HepG2 (cell line): ENCODE data around the gene FGGY. TPM values are rescaled to one million over a fixed set of nuclear protein-coding genes. Genes with fewer than 3 reads are reported as not detected.

Source experiments
- ATF1 ChIP-seq: IDR thresholded peaks from 2 replicates; pipeline ENCODE4 v1.6.1; 2016; ENCODE audit warnings: mild to moderate bottlenecking, control low read depth
- BRCA1 ChIP-seq: sonication (generic); formaldehyde crosslinking; IDR thresholded peaks from 2 replicates; pipeline ENCODE4 v1.4.0; 2020; ENCODE audit warnings: missing genetic modification reagents
- CREB1 ChIP-seq, 2 experiments: fragments of 450-650 bp in 1 of 2; IDR thresholded peaks; 2 replicates each; pipeline ENCODE4 v1.6.1; 2016 to 2017; ENCODE audit warnings: control low read depth in 1 of 2, mild to moderate bottlenecking in 1 of 2, missing compliant biosample characterization in 1 of 2, missing genetic modification characterization in 1 of 2
- HNRNPL ChIP-seq: fragments of 200-400 bp; formaldehyde crosslinking; IDR thresholded peaks from 2 replicates; pipeline ENCODE4 v1.6.1; 2017; ENCODE audit warnings: mild to moderate bottlenecking, low read depth, low read length
- PAWR ChIP-seq: sonication (generic); formaldehyde crosslinking; IDR thresholded peaks from 2 replicates; pipeline ENCODE4 v1.4.0; 2020; ENCODE audit warnings: missing genetic modification reagents, mild to moderate bottlenecking, borderline replicate concordance
- PITX1 ChIP-seq: sonication (generic); formaldehyde crosslinking; IDR thresholded peaks from 2 replicates; pipeline ENCODE4 v1.5.1; 2020; ENCODE audit warnings: mild to moderate bottlenecking, missing genetic modification reagents
- POLR2G ChIP-seq: fragments of 200-400 bp; formaldehyde crosslinking; IDR thresholded peaks from 2 replicates; pipeline ENCODE4 v1.6.1; 2018; ENCODE audit warnings: mild to moderate bottlenecking, low read depth, low read length, moderate library complexity
- RAD51 ChIP-seq: fragments of 450-650 bp; IDR thresholded peaks from 2 replicates; pipeline ENCODE4 v1.6.1; 2016; ENCODE audit warnings: borderline replicate concordance
- RARA ChIP-seq: IDR thresholded peaks from 2 replicates; pipeline ENCODE4 v1.6.1; 2016; ENCODE audit warnings: missing genetic modification reagents, missing compliant biosample characterization
- RFXAP ChIP-seq: sonication (generic); formaldehyde crosslinking; IDR thresholded peaks from 2 replicates; pipeline ENCODE4 v1.4.0; 2020; ENCODE audit warnings: missing genetic modification reagents, borderline replicate concordance
- SP5 ChIP-seq: IDR thresholded peaks from 2 replicates; pipeline ENCODE4 v1.6.1; 2016; ENCODE audit warnings: low read depth, borderline replicate concordance
- TBL1XR1 ChIP-seq: fragments of 150-350 bp; IDR thresholded peaks from 2 replicates; pipeline ENCODE4 v1.6.1; 2014; ENCODE audit warnings: borderline replicate concordance, low read length; ENCODE audit not compliant: partially characterized antibody
- TOE1 ChIP-seq: sonication (generic); formaldehyde crosslinking; IDR thresholded peaks from 2 replicates; pipeline ENCODE4 v1.4.0; 2020; ENCODE audit warnings: mild to moderate bottlenecking, missing genetic modification reagents
- ZFP90 ChIP-seq: sonication (generic); formaldehyde crosslinking; IDR thresholded peaks from 2 replicates; pipeline ENCODE4 v1.8.0; 2022; ENCODE audit warnings: missing genetic modification reagents, mild to moderate bottlenecking, inconsistent platforms, borderline replicate concordance
- ZNF292 ChIP-seq: sonication (generic); formaldehyde crosslinking; IDR thresholded peaks from 2 replicates; pipeline ENCODE4 v1.8.1; 2022; ENCODE audit warnings: mild to moderate bottlenecking, low read depth, missing genetic modification reagents, borderline replicate concordance
- ZNF329 ChIP-seq: sonication (generic); formaldehyde crosslinking; IDR thresholded peaks from 2 replicates; pipeline ENCODE4 v1.9.0; 2021; ENCODE audit warnings: low read depth, mild to moderate bottlenecking, missing genetic modification reagents
- ZSCAN22 ChIP-seq: sonication (generic); formaldehyde crosslinking; IDR thresholded peaks from 2 replicates; pipeline ENCODE4 v1.4.0; 2020; ENCODE audit warnings: mild to moderate bottlenecking, missing genetic modification reagents
- polyA plus RNA-seq, 8 experiments: library from polyadenylated mRNA; depleted of rRNA in 3 of 8; stranded (reverse) in 7 of 8; unstranded in 1 of 8; fragments of >200 nt; fragmentation: Illumina TruSeq in 4 of 8; extraction: Trizol in 4 of 8; gene quantifications; 2 replicates each; pipeline versions ENCODE4 v1.2.1 to v1.2.3, GENCODE V29; 2011 to 2016; ENCODE audit warnings: low read depth in 4 of 8, missing spikeins in 1 of 8, mixed read lengths in 1 of 8; ENCODE audit not compliant: insufficient read depth in 1 of 8
- total RNA-seq, 5 experiments: library from RNA; depleted of rRNA; stranded (reverse); fragments of >200 nt; fragmentation: Illumina TruSeq; extraction: Trizol; gene quantifications; 2 replicates each; pipeline ENCODE4 v1.2.3, GENCODE V29; 2016; ENCODE audit warnings: low read depth in 1 of 5
- TF ChIP-seq, protein P1 (sequence below): IDR thresholded peaks from 2 replicates; pipeline ENCODE4 v1.6.1; 2016; ENCODE audit warnings: missing genetic modification reagents, missing compliant biosample characterization
- TF ChIP-seq, protein P2 (sequence below): IDR thresholded peaks from 2 replicates; pipeline ENCODE4 v1.6.1; 2016; ENCODE audit warnings: low read depth, missing genetic modification reagents, missing compliant biosample characterization
- TF ChIP-seq, protein P3 (sequence below): sonication (generic); formaldehyde crosslinking; IDR thresholded peaks from 2 replicates; pipeline ENCODE4 v1.4.0; 2020; ENCODE audit warnings: missing genetic modification reagents
- TF ChIP-seq, protein P4 (sequence below): IDR thresholded peaks from 2 replicates; pipeline ENCODE4 v1.6.1; 2016; ENCODE audit warnings: missing compliant biosample characterization, missing genetic modification reagents, borderline replicate concordance

FGGY gene
- total and polyA plus RNA-seq, 2 of the 13 experiments (the other 11 are each of a cell fraction or from before 2014, with no cell fraction given), result 15.7 to 27.5 TPM

DNA sequence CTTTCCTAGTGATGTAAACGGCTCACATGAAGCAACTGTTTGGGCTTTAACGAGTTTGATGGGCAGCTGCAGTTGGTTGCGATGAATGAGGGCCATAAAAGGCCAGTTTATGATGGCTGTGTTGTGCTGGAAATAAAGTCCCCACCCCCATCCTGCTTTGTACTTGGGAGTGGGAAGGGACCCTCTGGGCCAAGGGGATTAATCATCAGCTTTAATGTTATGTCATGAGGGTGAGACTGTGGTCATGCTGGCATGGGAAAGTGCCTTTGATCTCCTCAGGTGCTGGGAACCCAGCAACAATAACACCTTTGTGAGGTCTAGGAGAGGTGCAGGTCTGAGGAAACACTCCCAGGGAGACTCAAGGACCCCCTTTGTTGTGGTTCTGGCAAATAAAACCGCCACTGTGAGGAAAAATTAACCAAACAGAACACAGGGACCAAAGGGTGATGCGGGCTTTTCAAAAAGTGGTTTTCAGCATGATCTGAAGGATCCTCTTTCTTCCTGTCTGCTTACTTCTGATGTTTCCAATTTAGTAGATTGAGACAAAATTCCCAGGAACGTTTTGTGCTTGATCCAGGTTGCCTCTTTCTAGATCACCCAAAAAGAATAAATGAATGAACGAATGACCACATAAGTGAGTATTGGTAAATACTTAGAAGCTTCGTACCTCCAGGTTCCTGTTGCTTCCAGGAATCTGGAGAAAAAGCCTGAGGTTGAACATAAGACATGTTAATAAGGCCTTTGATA, 260.1 kb downstream of the FGGY start (continued):
- TF ChIP-seq ATF1 (CRISPR knock-in tag) (peak; percentile 83), RAD51 (no peak), TOE1 (CRISPR knock-in tag) (no peak), BRCA1 (CRISPR knock-in tag) (no peak), ZNF292 (peak; percentile 42; the same call in 1 of the 2 replicates), CREB1 (IDR thresholded peaks at IDR 0.05) (peak; percentile 68), CREB1 (CRISPR knock-in tag; IDR thresholded peaks at IDR 0.05) (peak; percentile 92), RFXAP (CRISPR knock-in tag) (peak; percentile 37; the same call in 1 of the 2 replicates), TBL1XR1 (peak; percentile 97), PITX1 (CRISPR knock-in tag) (peak; percentile 99), SP5 (CRISPR knock-in tag) (peak; percentile 70), RARA (CRISPR knock-in tag) (peak; percentile 99), PAWR (CRISPR knock-in tag) (no peak), POLR2G (no peak), ZNF329 (CRISPR knock-in tag) (no peak), ZSCAN22 (CRISPR knock-in tag) (peak; percentile 61; the same call in 1 of the 2 replicates), ZFP90 (no peak), HNRNPL (no peak)
- TF ChIP-seq, protein P1, sequence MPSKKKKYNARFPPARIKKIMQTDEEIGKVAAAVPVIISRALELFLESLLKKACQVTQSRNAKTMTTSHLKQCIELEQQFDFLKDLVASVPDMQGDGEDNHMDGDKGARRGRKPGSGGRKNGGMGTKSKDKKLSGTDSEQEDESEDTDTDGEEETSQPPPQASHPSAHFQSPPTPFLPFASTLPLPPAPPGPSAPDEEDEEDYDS (CRISPR knock-in tag), result 0 out of 2 replicates have a peak, but pooled peaks have one; percentile 1
- TF ChIP-seq, protein P2, sequence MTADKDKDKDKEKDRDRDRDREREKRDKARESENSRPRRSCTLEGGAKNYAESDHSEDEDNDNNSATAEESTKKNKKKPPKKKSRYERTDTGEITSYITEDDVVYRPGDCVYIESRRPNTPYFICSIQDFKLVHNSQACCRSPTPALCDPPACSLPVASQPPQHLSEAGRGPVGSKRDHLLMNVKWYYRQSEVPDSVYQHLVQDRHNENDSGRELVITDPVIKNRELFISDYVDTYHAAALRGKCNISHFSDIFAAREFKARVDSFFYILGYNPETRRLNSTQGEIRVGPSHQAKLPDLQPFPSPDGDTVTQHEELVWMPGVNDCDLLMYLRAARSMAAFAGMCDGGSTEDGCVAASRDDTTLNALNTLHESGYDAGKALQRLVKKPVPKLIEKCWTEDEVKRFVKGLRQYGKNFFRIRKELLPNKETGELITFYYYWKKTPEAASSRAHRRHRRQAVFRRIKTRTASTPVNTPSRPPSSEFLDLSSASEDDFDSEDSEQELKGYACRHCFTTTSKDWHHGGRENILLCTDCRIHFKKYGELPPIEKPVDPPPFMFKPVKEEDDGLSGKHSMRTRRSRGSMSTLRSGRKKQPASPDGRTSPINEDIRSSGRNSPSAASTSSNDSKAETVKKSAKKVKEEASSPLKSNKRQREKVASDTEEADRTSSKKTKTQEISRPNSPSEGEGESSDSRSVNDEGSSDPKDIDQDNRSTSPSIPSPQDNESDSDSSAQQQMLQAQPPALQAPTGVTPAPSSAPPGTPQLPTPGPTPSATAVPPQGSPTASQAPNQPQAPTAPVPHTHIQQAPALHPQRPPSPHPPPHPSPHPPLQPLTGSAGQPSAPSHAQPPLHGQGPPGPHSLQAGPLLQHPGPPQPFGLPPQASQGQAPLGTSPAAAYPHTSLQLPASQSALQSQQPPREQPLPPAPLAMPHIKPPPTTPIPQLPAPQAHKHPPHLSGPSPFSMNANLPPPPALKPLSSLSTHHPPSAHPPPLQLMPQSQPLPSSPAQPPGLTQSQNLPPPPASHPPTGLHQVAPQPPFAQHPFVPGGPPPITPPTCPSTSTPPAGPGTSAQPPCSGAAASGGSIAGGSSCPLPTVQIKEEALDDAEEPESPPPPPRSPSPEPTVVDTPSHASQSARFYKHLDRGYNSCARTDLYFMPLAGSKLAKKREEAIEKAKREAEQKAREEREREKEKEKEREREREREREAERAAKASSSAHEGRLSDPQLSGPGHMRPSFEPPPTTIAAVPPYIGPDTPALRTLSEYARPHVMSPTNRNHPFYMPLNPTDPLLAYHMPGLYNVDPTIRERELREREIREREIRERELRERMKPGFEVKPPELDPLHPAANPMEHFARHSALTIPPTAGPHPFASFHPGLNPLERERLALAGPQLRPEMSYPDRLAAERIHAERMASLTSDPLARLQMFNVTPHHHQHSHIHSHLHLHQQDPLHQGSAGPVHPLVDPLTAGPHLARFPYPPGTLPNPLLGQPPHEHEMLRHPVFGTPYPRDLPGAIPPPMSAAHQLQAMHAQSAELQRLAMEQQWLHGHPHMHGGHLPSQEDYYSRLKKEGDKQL (CRISPR knock-in tag), result peak; percentile 39; the same call in 1 of the 2 replicates
- TF ChIP-seq, protein P3, sequence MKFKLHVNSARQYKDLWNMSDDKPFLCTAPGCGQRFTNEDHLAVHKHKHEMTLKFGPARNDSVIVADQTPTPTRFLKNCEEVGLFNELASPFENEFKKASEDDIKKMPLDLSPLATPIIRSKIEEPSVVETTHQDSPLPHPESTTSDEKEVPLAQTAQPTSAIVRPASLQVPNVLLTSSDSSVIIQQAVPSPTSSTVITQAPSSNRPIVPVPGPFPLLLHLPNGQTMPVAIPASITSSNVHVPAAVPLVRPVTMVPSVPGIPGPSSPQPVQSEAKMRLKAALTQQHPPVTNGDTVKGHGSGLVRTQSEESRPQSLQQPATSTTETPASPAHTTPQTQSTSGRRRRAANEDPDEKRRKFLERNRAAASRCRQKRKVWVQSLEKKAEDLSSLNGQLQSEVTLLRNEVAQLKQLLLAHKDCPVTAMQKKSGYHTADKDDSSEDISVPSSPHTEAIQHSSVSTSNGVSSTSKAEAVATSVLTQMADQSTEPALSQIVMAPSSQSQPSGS (CRISPR knock-in tag), result peak; percentile 91
- TF ChIP-seq, protein P4, sequence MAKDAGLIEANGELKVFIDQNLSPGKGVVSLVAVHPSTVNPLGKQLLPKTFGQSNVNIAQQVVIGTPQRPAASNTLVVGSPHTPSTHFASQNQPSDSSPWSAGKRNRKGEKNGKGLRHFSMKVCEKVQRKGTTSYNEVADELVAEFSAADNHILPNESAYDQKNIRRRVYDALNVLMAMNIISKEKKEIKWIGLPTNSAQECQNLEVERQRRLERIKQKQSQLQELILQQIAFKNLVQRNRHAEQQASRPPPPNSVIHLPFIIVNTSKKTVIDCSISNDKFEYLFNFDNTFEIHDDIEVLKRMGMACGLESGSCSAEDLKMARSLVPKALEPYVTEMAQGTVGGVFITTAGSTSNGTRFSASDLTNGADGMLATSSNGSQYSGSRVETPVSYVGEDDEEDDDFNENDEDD, result peak; percentile 95
